Liver (tissue), 9 donors: Measurements from ENCODE around the gene VDAC2. TPM values are rescaled to one million over a fixed set of nuclear protein-coding genes. Genes with fewer than 3 reads are reported as not detected.

Experiments
- DNase-seq: peaks from one replicate; pipeline ENCODE4 v3.0.0-alpha.2; 2017; ENCODE audit warnings: low spot score
- H3K27ac ChIP-seq, 2 donors: one replicate each; pipeline ENCODE4 v1.7.0; 2013; ENCODE audit warnings: inconsistent platforms in 2 of 2, low read length in 2 of 2, control low read depth in 1 of 2, low read depth in 1 of 2, mild to moderate bottlenecking in 1 of 2
- H3K27me3 ChIP-seq, 4 donors: one replicate each; pipeline versions ENCODE4 v1.6.1 to v1.7.0; 2013; ENCODE audit warnings: low read length in 3 of 4, inconsistent platforms in 1 of 4, mild to moderate bottlenecking in 1 of 4, moderate library complexity in 1 of 4; ENCODE audit not compliant: control insufficient read depth in 4 of 4, insufficient read depth in 4 of 4
- H3K36me3 ChIP-seq, 4 donors: one replicate each; pipeline versions ENCODE4 v1.6.1 to v1.7.0; 2013; ENCODE audit warnings: low read length in 3 of 4, mild to moderate bottlenecking in 3 of 4, low read depth in 1 of 4, moderate library complexity in 1 of 4; ENCODE audit not compliant: control insufficient read depth in 4 of 4, insufficient read depth in 3 of 4
- H3K4me1 ChIP-seq, 4 donors: one replicate each; pipeline versions ENCODE4 v1.6.1 to v1.7.0; 2013; ENCODE audit warnings: low read length in 3 of 4, mild to moderate bottlenecking in 3 of 4, moderate library complexity in 1 of 4; ENCODE audit not compliant: control insufficient read depth in 4 of 4, insufficient read depth in 4 of 4
- H3K4me3 ChIP-seq, 3 donors: one replicate each; pipeline versions ENCODE4 v1.6.1 to v1.7.0; 2013; ENCODE audit warnings: low read length in 3 of 3, control low read depth in 1 of 3, low read depth in 1 of 3, mild to moderate bottlenecking in 1 of 3
- H3K9ac ChIP-seq, 2 donors: one replicate each; pipeline ENCODE4 v1.7.0; 2013; ENCODE audit warnings: low read length in 2 of 2, mild to moderate bottlenecking in 2 of 2, moderate library complexity in 2 of 2, control low read depth in 1 of 2, low read depth in 1 of 2
- H3K9me3 ChIP-seq, 4 donors: one replicate each; pipeline versions ENCODE4 v1.6.1 to v1.7.0; 2013; ENCODE audit warnings: low read length in 3 of 4; ENCODE audit not compliant: control insufficient read depth in 4 of 4
- ATF3 ChIP-seq: IDR thresholded peaks from 2 replicates; pipeline ENCODE4 v1.6.1; 2016; ENCODE audit warnings: antibody characterized with exemption
- EGR1 ChIP-seq, 2 donors: IDR thresholded peaks; 2 replicates each; pipeline ENCODE4 v1.6.1; 2016 to 2018; ENCODE audit warnings: antibody characterized with exemption in 2 of 2, low read depth in 2 of 2
- FOXA1 ChIP-seq: IDR thresholded peaks from 2 replicates; pipeline ENCODE4 v1.6.1; 2016; ENCODE audit warnings: antibody characterized with exemption
- FOXA2 ChIP-seq: IDR thresholded peaks from 2 replicates; pipeline ENCODE4 v1.6.1; 2016; ENCODE audit warnings: antibody characterized with exemption
- HNF4A ChIP-seq, 2 donors: conservative IDR thresholded peaks; 2 replicates each; pipeline ENCODE4 v1.6.1; 2016; ENCODE audit warnings: antibody characterized with exemption in 2 of 2, mild to moderate bottlenecking in 2 of 2
- HNF4G ChIP-seq: IDR thresholded peaks from 2 replicates; pipeline ENCODE4 v1.6.1; 2016; ENCODE audit warnings: antibody characterized with exemption
- JUND ChIP-seq, 2 donors: IDR thresholded peaks; 2 replicates each; pipeline ENCODE4 v1.6.1; 2016; ENCODE audit warnings: antibody characterized with exemption in 2 of 2
- MAX ChIP-seq: IDR thresholded peaks from 2 replicates; pipeline ENCODE4 v1.6.1; 2016; ENCODE audit warnings: antibody characterized with exemption
- RAD21 ChIP-seq, 2 donors: IDR thresholded peaks; 2 replicates each; pipeline ENCODE4 v1.6.1; 2016; ENCODE audit warnings: antibody characterized with exemption in 2 of 2, mild to moderate bottlenecking in 2 of 2
- REST ChIP-seq: IDR thresholded peaks from 2 replicates; pipeline ENCODE4 v1.6.1; 2016; ENCODE audit warnings: antibody characterized with exemption, mild to moderate bottlenecking
- RXRA ChIP-seq, 2 donors: IDR thresholded peaks; 2 replicates each; pipeline ENCODE4 v1.6.1; 2017 to 2018; ENCODE audit warnings: antibody characterized with exemption in 2 of 2, mild to moderate bottlenecking in 1 of 2
- SP1 ChIP-seq: IDR thresholded peaks from 2 replicates; pipeline ENCODE4 v1.6.1; 2018; ENCODE audit warnings: antibody characterized with exemption, mild to moderate bottlenecking
- TAF1 ChIP-seq: conservative IDR thresholded peaks from 2 replicates; pipeline ENCODE4 v1.6.1; 2016; ENCODE audit warnings: antibody characterized with exemption, mild to moderate bottlenecking
- YY1 ChIP-seq: IDR thresholded peaks from 2 replicates; pipeline ENCODE4 v1.6.1; 2016; ENCODE audit warnings: antibody characterized with exemption, mild to moderate bottlenecking
- ZBTB33 ChIP-seq: IDR thresholded peaks from 2 replicates; pipeline ENCODE4 v1.6.1; 2016; ENCODE audit warnings: antibody characterized with exemption
- WGBS: extraction: QIAGEN DNeasy Blood & Tissue Kit; methylation state at CpG from one replicate; pipeline ENCODE4 v1.1.7; 2013; 5-methylcytosine and 5-hydroxymethylcytosine counted together
- polyA plus RNA-seq, 2 donors: library from polyadenylated mRNA; stranded (reverse) in 1 of 2; unstranded in 1 of 2; fragments of 200-250 nt in 1 of 2; fragments of >200 nt in 1 of 2; fragmentation: Nextera tagmentation in 1 of 2; extraction: Ambion mirVana in 1 of 2; gene quantifications; one replicate each; pipeline versions ENCODE4 v1.2.1 to v1.2.3, GENCODE V29; 2013 to 2015
- total RNA-seq, 2 donors: library from RNA; depleted of rRNA; stranded (reverse); fragments of >200 nt; gene quantifications; one replicate each; pipeline ENCODE4 v1.2.3, GENCODE V29; 2014
- donor health status: healthy.
- donor health status: healthy.
- donor health status: healthy.
- donor health status: healthy.
- donor health status: healthy.

VDAC2 gene
- total and polyA plus RNA-seq, 4 donors: 41.3 to 67.1 (median 52.5) TPM

GRCh38 chr10:75261813-75262705, 51.5 kb downstream of the VDAC2 start:
- H3K27me3 ChIP-seq: no peaks in the 10 kb centered on the region
- H3K9ac ChIP-seq: no peak overlapping the region
- H3K36me3 ChIP-seq: no peaks in the 10 kb centered on the region
- H3K9me3 ChIP-seq: no peaks in the 10 kb centered on the region
- no peaks in the 10 kb centered on the region for H3K4me1 ChIP-seq
- DNase-seq: no peak
- no peak for TF ChIP-seq ATF3
- TF ChIP-seq MAX: no peak
- no peak overlapping the region for H3K4me3 ChIP-seq
- H3K27ac ChIP-seq: no peak overlapping the region
- 81% methylated on average over 25 of the region's 25 CpGs for WGBS

GRCh38 chr10:75263806-75264205, 53.2 kb downstream of the VDAC2 start:
- H3K9me3 ChIP-seq: no peaks in the 10 kb centered on the region
- H3K4me3 ChIP-seq: no peak overlapping the region
- no peaks in the 10 kb centered on the region for H3K36me3 ChIP-seq
- H3K4me1 ChIP-seq: no peaks in the 10 kb centered on the region
- H3K27me3 ChIP-seq: no peaks in the 10 kb centered on the region
- WGBS: 98% methylated on average over 1 of the region's 1 CpG
- H3K9ac ChIP-seq: no peak overlapping the region
- no peak for DNase-seq
- TF ChIP-seq SP1 (no peak), RAD21 (IDR thresholded peaks at IDR 0.05) (no peak), FOXA2 (no peak), RXRA (IDR thresholded peaks at IDR 0.05) (no peak), FOXA1 (no peak), HNF4A (conservative IDR thresholded peaks at IDR 0.05) (no peak), YY1 (no peak), ZBTB33 (no peak), ATF3 (no peak), JUND (IDR thresholded peaks at IDR 0.05) (no peak), TAF1 (no peak), HNF4G (no peak)
- H3K27ac ChIP-seq: no peak overlapping the region

GRCh38 chr10:75265856-75266255, 55.3 kb downstream of the VDAC2 start:
- H3K9me3 ChIP-seq: no peaks in the 10 kb centered on the region
- no peak overlapping the region for H3K27ac ChIP-seq
- no peaks in the 10 kb centered on the region for H3K36me3 ChIP-seq
- H3K27me3 ChIP-seq: no peaks in the 10 kb centered on the region
- H3K9ac ChIP-seq: no peak overlapping the region
- H3K4me1 ChIP-seq: no peaks in the 10 kb centered on the region
- 73% methylated on average over 6 of the region's 6 CpGs for WGBS
- TF ChIP-seq HNF4A (conservative IDR thresholded peaks at IDR 0.05) (no peak), FOXA2 (no peak), REST (no peak), SP1 (no peak), RAD21 (IDR thresholded peaks at IDR 0.05) (no peak), HNF4G (no peak), EGR1 (IDR thresholded peaks at IDR 0.05; ENCODE audit: low read depth in 2 of 2) (no peak)
- no peak overlapping the region for H3K4me3 ChIP-seq
- DNase-seq: no peak
